GM21723 (cell line): ENCODE data around the gene PIK3R1.
"Not testable (repeated sequence)": the region's sequence is repeated elsewhere in the genome, so short reads cannot be mapped to it uniquely, and the experiment has no call there.

Experiments
- ATAC-seq: cut with Tn5 transposase; IDR thresholded peaks from one replicate; pipeline ENCODE4 v1.9.1; 2021; ENCODE audit warnings: mild to moderate bottlenecking, moderate library complexity; ENCODE audit not compliant: unreplicated experiment

The PIK3R1 gene

GRCh38 chr5:68225188-68225910 is 9.8 kb downstream of the PIK3R1 start:
- ATAC-seq: no peak

- no peak for ATAC-seq
These were observed 10.5 kb downstream of the PIK3R1 start for GRCh38 chr5:68225911-68226545.

- ATAC-seq: no peak
These were observed 11.1 kb downstream of the PIK3R1 start for GRCh38 chr5:68226546-68227073.

- no peak for ATAC-seq
These were observed 12.1 kb downstream of the PIK3R1 start for GRCh38 chr5:68227532-68228160.

- ATAC-seq: no peak
These were observed 13.9 kb downstream of the PIK3R1 start for GRCh38 chr5:68229416-68229815.

- no peak for ATAC-seq
These were observed 14.7 kb downstream of the PIK3R1 start for GRCh38 chr5:68230285-68230684.

GRCh38 chr5:68231414-68232076 is 16.0 kb downstream of the PIK3R1 start:
- ATAC-seq: no peak

- no peak for ATAC-seq
These were observed 16.7 kb downstream of the PIK3R1 start for GRCh38 chr5:68232277-68232676.

GRCh38 chr5:68233075-68233474 is 17.5 kb downstream of the PIK3R1 start:
- no peak for ATAC-seq

- ATAC-seq: not testable (repeated sequence)
These were observed 19.7 kb downstream of the PIK3R1 start for GRCh38 chr5:68235229-68235628.

- no peak for ATAC-seq
These were observed 22.2 kb downstream of the PIK3R1 start for GRCh38 chr5:68237715-68238114.

GRCh38 chr5:68239487-68239886 is 23.9 kb downstream of the PIK3R1 start:
- peak; percentile 83 for ATAC-seq

GRCh38 chr5:68240202-68240601 is 24.6 kb downstream of the PIK3R1 start:
- ATAC-seq: peak; percentile 76

GRCh38 chr5:68240771-68241170 is 25.2 kb downstream of the PIK3R1 start:
- ATAC-seq: no peak

GRCh38 chr5:68242743-68243142 is 27.2 kb downstream of the PIK3R1 start:
- no peak for ATAC-seq

- ATAC-seq: no peak
These were observed 27.7 kb downstream of the PIK3R1 start for GRCh38 chr5:68243251-68243650.

- ATAC-seq: no peak
These were observed 28.1 kb downstream of the PIK3R1 start for GRCh38 chr5:68243681-68244080.

GRCh38 chr5:68245319-68245718 is 29.8 kb downstream of the PIK3R1 start:
- no peak for ATAC-seq

GRCh38 chr5:68246802-68247201 is 31.2 kb downstream of the PIK3R1 start:
- ATAC-seq: no peak

GRCh38 chr5:68247627-68248026 is 32.1 kb downstream of the PIK3R1 start:
- ATAC-seq: no peak

GRCh38 chr5:68248896-68249295 is 33.3 kb downstream of the PIK3R1 start:
- no peak for ATAC-seq
